Testis (tissue), 2 donors: ENCODE data around the gene PLK5.

ENCODE experiments used
- CTCF ChIP-seq, 3 experiments: fragments of 450-650 bp in 2 of 3; fragments of 200-600 bp in 1 of 3; sonication (generic) in 1 of 3; IDR thresholded peaks; one replicate each; pipeline ENCODE4 v1.5.1; 2016 to 2019; ENCODE audit warnings: antibody characterized with exemption in 3 of 3, mild to moderate bottlenecking in 2 of 3, moderate library complexity in 1 of 3
- POLR2A ChIP-seq: fragments of 450-650 bp; IDR thresholded peaks from one replicate; pipeline ENCODE4 v1.6.1; 2017; ENCODE audit warnings: antibody characterized with exemption, mild to moderate bottlenecking, moderate library complexity

GRCh38 chr19:1495051-1495798, 28.7 kb upstream of the PLK5 start:
- TF ChIP-seq CTCF (IDR thresholded peaks at IDR 0.05) (no peak), POLR2A (no peak)
